ENCODE data around the gene OPA1.
A peak's percentile ranks its signal among the peaks of the same experiment; 100 is the strongest.

Gene OPA1

GRCh38 chr3:193592841-193593667 lies at the start of gene OPA1:
OPA1 (plus strand) TSS chr3:193593208; CDS start chr3:193593378, 170 bp downstream.
- DNase-seq, result peak; percentile 100

GRCh38 chr3:193544289-193544688 lies 48.7 kb upstream of the OPA1 start:
- DNase-seq, result no peak

- DNase-seq, result no peak
Observed at GRCh38 chr3:193545304-193545703, 47.7 kb upstream of the OPA1 start.

GRCh38 chr3:193546129-193546528 lies 46.9 kb upstream of the OPA1 start:
- DNase-seq, result no peak

GRCh38 chr3:193548406-193548805 lies 44.6 kb upstream of the OPA1 start:
- no peak for DNase-seq

- DNase-seq, result no peak
Observed at GRCh38 chr3:193552923-193553322, 40.1 kb upstream of the OPA1 start.

GRCh38 chr3:193553586-193553985 lies 39.4 kb upstream of the OPA1 start:
- DNase-seq, result no peak

GRCh38 chr3:193554811-193555210 lies 38.2 kb upstream of the OPA1 start, which contains the start of gene ATP13A4:
ATP13A4 (minus strand) TSS chr3:193554895; CDS start chr3:193554799, 96 bp downstream.
- DNase-seq, result peak; percentile 19

GRCh38 chr3:193556841-193557240 lies 36.2 kb upstream of the OPA1 start:
- DNase-seq, result no peak

- no peak for DNase-seq
Observed at GRCh38 chr3:193559100-193559499, 33.9 kb upstream of the OPA1 start.

- DNase-seq, result no peak
Observed at GRCh38 chr3:193560091-193560490, 32.9 kb upstream of the OPA1 start.

- DNase-seq, result peak; percentile 39
Observed at GRCh38 chr3:193560870-193561269, 32.1 kb upstream of the OPA1 start.

- no peak for DNase-seq
Observed at GRCh38 chr3:193563426-193563825, 29.6 kb upstream of the OPA1 start.

- DNase-seq, result peak; percentile 20
Observed at GRCh38 chr3:193564012-193564411, 29.0 kb upstream of the OPA1 start.

- DNase-seq, result no peak
Observed at GRCh38 chr3:193569119-193569518, 23.9 kb upstream of the OPA1 start.

GRCh38 chr3:193572426-193572908 lies 20.5 kb upstream of the OPA1 start:
- DNase-seq, result peak; percentile 73

GRCh38 chr3:193573403-193574191 lies 19.4 kb upstream of the OPA1 start:
- no peak for DNase-seq

GRCh38 chr3:193574488-193575070 lies 18.4 kb upstream of the OPA1 start:
- no peak for DNase-seq

GRCh38 chr3:193585530-193585929 lies 7.5 kb upstream of the OPA1 start:
- no peak for DNase-seq

- DNase-seq, result no peak
Observed at GRCh38 chr3:193586526-193586925, 6.5 kb upstream of the OPA1 start.

- no peak for DNase-seq
Observed at GRCh38 chr3:193589129-193589528, 3.9 kb upstream of the OPA1 start.

- no peak for DNase-seq
Observed at GRCh38 chr3:193589616-193590015, 3.4 kb upstream of the OPA1 start.

GRCh38 chr3:193590088-193590856 lies 2.7 kb upstream of the OPA1 start:
- DNase-seq, result peak; percentile 12
